Esophagus muscularis mucosa (tissue), 4 donors: ENCODE measurements around the gene GPC5. TPM values are rescaled to one million over a fixed set of nuclear protein-coding genes. Genes with fewer than 3 reads are reported as not detected.

Experiments used
- DNase-seq: peaks from one replicate; pipeline ENCODE4 v3.0.0-alpha.2; 2017; ENCODE audit errors: extremely low spot score
- H3K27ac ChIP-seq, 4 donors: fragments of 200-600 bp; sonication (generic); replicated peaks in 1 of 4; 1 replicate in 3 of 4; 2 replicates in 1 of 4; pipeline ENCODE4 v1.5.1; 2016 to 2019; ENCODE audit warnings: mild to moderate bottlenecking in 1 of 4
- H3K27me3 ChIP-seq, 4 donors: fragments of 200-600 bp; sonication (generic); one replicate each; pipeline versions ENCODE4 v1.5.1 to v1.6.0; 2016 to 2019
- H3K36me3 ChIP-seq, 4 donors: fragments of 200-600 bp; sonication (generic); one replicate each; pipeline ENCODE4 v1.5.1; 2016 to 2019
- H3K4me1 ChIP-seq, 4 donors: fragments of 200-600 bp; sonication (generic); one replicate each; pipeline ENCODE4 v1.5.1; 2016 to 2019
- H3K4me3 ChIP-seq, 4 donors: fragments of 200-600 bp; sonication (generic); 1 replicate in 2 of 4; 2 replicates in 2 of 4; pipeline ENCODE4 v1.5.1; 2016 to 2019; ENCODE audit warnings: mild to moderate bottlenecking in 4 of 4, moderate library complexity in 1 of 4
- H3K9me3 ChIP-seq, 4 donors: fragments of 200-600 bp; sonication (generic); 1 replicate in 3 of 4; 2 replicates in 1 of 4; pipeline ENCODE4 v1.5.1; 2016 to 2019
- EP300 ChIP-seq: sonication (generic); formaldehyde crosslinking; IDR thresholded peaks from one replicate; pipeline ENCODE4 v1.6.1; 2017; ENCODE audit warnings: antibody characterized with exemption
- POLR2A ChIP-seq: fragments of 450-650 bp; IDR thresholded peaks from one replicate; pipeline ENCODE4 v1.6.1; 2017; ENCODE audit warnings: antibody characterized with exemption, moderate library complexity, mild to moderate bottlenecking, low read depth
- POLR2AphosphoS5 ChIP-seq, 2 donors: sonication (generic); formaldehyde crosslinking; IDR thresholded peaks; one replicate each; pipeline ENCODE4 v1.6.1; 2017; ENCODE audit warnings: antibody characterized with exemption in 2 of 2
- WGBS: methylation state at CpG from one replicate; pipeline ENCODE4 v1.1.5; 2018; 5-methylcytosine and 5-hydroxymethylcytosine counted together
- intact Hi-C: fragments of 100-400 bp; cut with DNase I; formaldehyde crosslinking; loops from one replicate; pipeline ENCODE4 v1.15.1; 2023
- total RNA-seq, 4 donors: library from RNA; depleted of rRNA; stranded (reverse); fragments of >200 nt; gene quantifications; one replicate each; pipeline versions ENCODE4 v1.1.0 to v1.2.1, GENCODE V29; 2016
- TF ChIP-seq, protein P1 (sequence below), 3 experiments: fragments of 200-600 bp in 2 of 3; fragments of 450-650 bp in 1 of 3; sonication (generic) in 2 of 3; IDR thresholded peaks; one replicate each; pipeline ENCODE4 v1.5.1; 2017 to 2019; ENCODE audit warnings: antibody characterized with exemption in 3 of 3, mild to moderate bottlenecking in 2 of 3, moderate library complexity in 1 of 3

The GPC5 gene
- total RNA-seq, 4 donors from 2014 or later, result 0.13 to 0.42 (median 0.33) TPM; not detected in 1

DNA sequence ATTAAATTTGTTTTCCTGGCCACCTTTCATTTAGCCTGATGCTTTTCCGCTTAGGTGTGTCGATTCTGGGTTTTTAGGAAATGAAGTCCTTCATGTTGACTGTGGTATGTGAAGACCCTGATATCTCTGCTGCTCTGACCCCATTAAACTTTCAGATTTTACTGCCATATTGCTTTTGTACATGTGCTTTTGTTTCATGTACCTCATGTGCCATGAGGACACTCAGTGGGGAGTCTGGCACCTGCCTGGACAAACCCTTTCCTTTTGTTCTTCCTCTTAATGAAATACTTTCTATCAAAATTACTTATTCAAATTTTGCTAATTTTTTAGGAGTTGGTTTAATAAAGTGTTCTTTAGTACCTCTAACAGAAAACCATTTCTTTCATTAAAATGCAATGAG is 774.8 kb downstream of the GPC5 start:
- Histone ChIP-seq H3K4me3 (no peak overlapping the region), H3K27me3 (no peaks in the 10 kb centered on the region), H3K36me3 (no peaks in the 10 kb centered on the region), H3K9me3 (no peaks in the 10 kb centered on the region), H3K4me1 (no peaks in the 10 kb centered on the region), H3K27ac (no peak overlapping the region)
- 98% methylated on average over 2 of the region's 2 CpGs for WGBS
- DNase-seq, result no peak
- TF ChIP-seq, protein P1, sequence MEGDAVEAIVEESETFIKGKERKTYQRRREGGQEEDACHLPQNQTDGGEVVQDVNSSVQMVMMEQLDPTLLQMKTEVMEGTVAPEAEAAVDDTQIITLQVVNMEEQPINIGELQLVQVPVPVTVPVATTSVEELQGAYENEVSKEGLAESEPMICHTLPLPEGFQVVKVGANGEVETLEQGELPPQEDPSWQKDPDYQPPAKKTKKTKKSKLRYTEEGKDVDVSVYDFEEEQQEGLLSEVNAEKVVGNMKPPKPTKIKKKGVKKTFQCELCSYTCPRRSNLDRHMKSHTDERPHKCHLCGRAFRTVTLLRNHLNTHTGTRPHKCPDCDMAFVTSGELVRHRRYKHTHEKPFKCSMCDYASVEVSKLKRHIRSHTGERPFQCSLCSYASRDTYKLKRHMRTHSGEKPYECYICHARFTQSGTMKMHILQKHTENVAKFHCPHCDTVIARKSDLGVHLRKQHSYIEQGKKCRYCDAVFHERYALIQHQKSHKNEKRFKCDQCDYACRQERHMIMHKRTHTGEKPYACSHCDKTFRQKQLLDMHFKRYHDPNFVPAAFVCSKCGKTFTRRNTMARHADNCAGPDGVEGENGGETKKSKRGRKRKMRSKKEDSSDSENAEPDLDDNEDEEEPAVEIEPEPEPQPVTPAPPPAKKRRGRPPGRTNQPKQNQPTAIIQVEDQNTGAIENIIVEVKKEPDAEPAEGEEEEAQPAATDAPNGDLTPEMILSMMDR (IDR thresholded peaks at IDR 0.05), result no peak
- TF ChIP-seq EP300 (no peak), POLR2AphosphoS5 (IDR thresholded peaks at IDR 0.05) (no peak), POLR2A (no peak)
- intact Hi-C loops, result no loop called here

DNA sequence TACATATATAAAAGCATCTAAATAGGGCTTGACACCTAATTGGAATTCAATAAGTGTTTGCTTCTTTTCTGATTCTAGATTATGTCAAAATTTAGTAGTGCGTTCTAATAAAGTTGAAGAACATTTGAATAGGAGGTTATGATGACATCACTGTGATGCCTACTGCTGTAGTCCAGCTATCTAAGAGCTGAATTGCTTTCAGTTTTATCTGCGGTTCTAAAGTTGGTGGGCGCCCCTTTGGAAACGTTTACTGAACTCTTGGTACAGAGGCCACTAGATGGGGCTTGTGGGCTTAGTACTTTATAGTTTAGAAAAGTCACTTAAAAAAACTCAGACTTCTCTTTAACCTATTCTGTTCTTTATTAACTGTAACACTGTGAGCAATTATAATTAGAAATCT is 776.9 kb downstream of the GPC5 start:
- intact Hi-C loops, result no loop called here
- WGBS, result 27% methylated on average over 4 of the region's 4 CpGs
- TF ChIP-seq EP300, result no peak
- TF ChIP-seq, protein P1 (IDR thresholded peaks at IDR 0.05), result peak in 1 of 3 experiments; percentile 15
- H3K27ac ChIP-seq, result no peak overlapping the region
- H3K9me3 ChIP-seq, result no peaks in the 10 kb centered on the region
- no peaks in the 10 kb centered on the region for H3K36me3 ChIP-seq
- H3K27me3 ChIP-seq, result no peaks in the 10 kb centered on the region
- no peaks in the 10 kb centered on the region for H3K4me1 ChIP-seq
- DNase-seq, result no peak
- H3K4me3 ChIP-seq, result no peak overlapping the region

DNA sequence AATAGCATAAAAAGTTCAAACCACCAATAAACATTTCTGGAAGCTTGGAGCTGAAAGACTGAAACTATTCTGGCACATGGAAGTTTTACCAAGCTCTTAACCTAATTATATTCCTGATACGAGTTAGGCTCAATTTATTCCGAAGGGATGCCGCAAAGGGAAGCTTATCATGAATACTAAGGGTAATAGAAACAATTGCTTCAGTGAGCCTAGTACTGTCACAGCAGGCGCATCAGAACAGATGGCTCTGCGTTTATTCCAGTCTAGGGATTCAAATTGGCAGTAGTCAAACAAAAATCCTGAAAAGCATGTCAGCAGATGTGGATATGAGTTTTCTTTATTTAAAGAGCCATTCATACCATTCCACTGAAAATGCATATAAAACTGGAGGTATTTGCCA is 779.5 kb downstream of the GPC5 start:
- WGBS, result 91% methylated on average over 5 of the region's 5 CpGs
- Histone ChIP-seq H3K4me3 (no peak overlapping the region), H3K27ac (no peak overlapping the region), H3K9me3 (no peaks in the 10 kb centered on the region), H3K4me1 (no peaks in the 10 kb centered on the region), H3K27me3 (no peaks in the 10 kb centered on the region), H3K36me3 (no peaks in the 10 kb centered on the region)
- TF ChIP-seq POLR2AphosphoS5 (IDR thresholded peaks at IDR 0.05), result no peak
- TF ChIP-seq, protein P1 (IDR thresholded peaks at IDR 0.05), result no peak
- TF ChIP-seq POLR2A, result no peak
- TF ChIP-seq EP300, result no peak
- intact Hi-C loops, result no loop called here
- DNase-seq, result no peak

DNA sequence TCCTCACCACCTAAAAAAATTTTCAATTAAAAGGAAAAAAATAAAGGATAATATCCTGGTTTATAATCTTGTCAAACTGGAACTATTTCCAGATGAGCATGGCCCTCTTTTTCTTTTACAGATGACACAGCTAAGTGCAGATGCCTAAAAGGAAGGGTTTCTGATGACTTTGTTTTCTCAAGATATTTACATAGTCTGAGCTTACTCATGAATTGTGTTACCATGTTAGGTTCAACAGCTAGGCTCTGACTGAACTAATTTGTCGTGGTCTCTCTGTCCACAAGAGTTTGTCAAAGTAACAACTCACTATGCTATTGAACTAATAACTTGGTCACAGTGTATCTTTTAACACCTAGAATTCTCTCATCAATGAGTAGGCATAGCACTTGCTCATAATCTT is 780.8 kb downstream of the GPC5 start:
- 85% methylated on average over 1 of the region's 1 CpG for WGBS

More for the DNA sequence above, 780.8 kb downstream of the GPC5 start:
- no peak overlapping the region for H3K4me3 ChIP-seq
- TF ChIP-seq EP300, result no peak
- no peak for TF ChIP-seq POLR2AphosphoS5 (IDR thresholded peaks at IDR 0.05)
- TF ChIP-seq, protein P1 (IDR thresholded peaks at IDR 0.05), result no peak
- TF ChIP-seq POLR2A, result no peak
- DNase-seq, result no peak
- intact Hi-C loops, result no loop called here
- no peaks in the 10 kb centered on the region for H3K27me3 ChIP-seq
- no peak overlapping the region for H3K27ac ChIP-seq
- H3K36me3 ChIP-seq, result no peaks in the 10 kb centered on the region
- H3K9me3 ChIP-seq, result no peaks in the 10 kb centered on the region
- no peaks in the 10 kb centered on the region for H3K4me1 ChIP-seq
